ENCODE measurements around the gene PSMD1.

DNA sequence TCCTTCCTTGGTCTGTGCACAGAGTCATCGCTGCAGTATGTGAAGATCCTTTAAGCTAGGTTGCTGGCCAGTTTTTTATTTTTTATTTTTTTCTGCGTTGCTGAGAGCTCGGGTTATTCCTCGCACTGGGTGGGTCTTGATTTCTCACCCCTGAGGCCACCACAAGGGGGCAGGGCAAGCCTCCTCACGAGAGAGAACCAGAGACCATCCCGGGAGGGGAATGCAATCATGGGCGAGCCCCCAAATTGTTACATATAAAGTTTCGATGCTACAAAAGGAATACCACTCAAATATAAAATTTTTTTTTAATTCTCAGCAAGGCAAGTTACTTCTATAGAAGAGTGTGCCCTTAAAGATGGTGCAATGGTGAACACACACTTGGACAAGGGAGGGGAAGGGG is 43.3 kb downstream of the PSMD1 start:
- TF ChIP-seq, protein P1, sequence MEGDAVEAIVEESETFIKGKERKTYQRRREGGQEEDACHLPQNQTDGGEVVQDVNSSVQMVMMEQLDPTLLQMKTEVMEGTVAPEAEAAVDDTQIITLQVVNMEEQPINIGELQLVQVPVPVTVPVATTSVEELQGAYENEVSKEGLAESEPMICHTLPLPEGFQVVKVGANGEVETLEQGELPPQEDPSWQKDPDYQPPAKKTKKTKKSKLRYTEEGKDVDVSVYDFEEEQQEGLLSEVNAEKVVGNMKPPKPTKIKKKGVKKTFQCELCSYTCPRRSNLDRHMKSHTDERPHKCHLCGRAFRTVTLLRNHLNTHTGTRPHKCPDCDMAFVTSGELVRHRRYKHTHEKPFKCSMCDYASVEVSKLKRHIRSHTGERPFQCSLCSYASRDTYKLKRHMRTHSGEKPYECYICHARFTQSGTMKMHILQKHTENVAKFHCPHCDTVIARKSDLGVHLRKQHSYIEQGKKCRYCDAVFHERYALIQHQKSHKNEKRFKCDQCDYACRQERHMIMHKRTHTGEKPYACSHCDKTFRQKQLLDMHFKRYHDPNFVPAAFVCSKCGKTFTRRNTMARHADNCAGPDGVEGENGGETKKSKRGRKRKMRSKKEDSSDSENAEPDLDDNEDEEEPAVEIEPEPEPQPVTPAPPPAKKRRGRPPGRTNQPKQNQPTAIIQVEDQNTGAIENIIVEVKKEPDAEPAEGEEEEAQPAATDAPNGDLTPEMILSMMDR (IDR thresholded peaks at IDR 0.05): no peak
- TF ChIP-seq POLR2A (IDR thresholded peaks at IDR 0.05): no peak

Measured in adrenal gland (tissue), 5 donors.